HG03045 (cell line): ENCODE results near the gene ADD3.

ENCODE experiments used
- ATAC-seq: cut with Tn5 transposase; IDR thresholded peaks from one replicate; pipeline ENCODE4 v1.9.1; 2021; ENCODE audit warnings: mild to moderate bottlenecking, moderate library complexity; ENCODE audit not compliant: unreplicated experiment

ADD3 gene

DNA sequence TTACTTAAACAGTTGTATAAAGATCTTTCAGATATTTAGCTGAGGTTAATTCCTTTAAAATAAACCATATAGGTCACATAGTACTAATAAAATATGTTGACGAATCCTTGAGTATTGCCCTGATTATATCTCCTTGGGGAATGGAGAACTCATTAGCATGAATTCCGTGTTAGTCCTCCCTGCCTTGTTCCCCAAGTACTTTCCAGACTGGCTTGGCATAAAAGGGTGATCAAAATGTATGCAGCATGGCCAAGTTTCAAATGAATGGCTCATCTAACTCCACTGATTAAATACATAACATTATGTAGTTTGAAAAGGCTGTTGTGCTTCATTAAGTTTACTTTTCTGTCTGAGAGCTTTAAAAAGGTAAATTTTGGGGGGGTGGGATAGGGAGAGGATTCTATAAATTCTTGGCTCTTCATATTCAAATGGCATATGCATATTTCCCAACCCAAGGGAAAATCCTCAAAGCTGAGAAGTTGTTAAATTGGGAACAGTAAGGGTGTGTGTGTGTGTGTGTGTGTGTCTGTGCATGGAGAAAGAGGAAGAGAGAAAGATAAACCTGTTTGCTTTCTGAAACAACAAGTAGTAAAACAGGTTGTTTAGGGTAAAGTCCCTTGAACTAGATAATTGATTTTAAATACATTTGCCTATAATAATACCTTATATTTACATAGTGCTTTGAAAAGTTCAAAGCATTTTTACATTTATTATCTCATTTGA lies 4.8 kb upstream of the ADD3 start:
- ATAC-seq, result no peak

DNA sequence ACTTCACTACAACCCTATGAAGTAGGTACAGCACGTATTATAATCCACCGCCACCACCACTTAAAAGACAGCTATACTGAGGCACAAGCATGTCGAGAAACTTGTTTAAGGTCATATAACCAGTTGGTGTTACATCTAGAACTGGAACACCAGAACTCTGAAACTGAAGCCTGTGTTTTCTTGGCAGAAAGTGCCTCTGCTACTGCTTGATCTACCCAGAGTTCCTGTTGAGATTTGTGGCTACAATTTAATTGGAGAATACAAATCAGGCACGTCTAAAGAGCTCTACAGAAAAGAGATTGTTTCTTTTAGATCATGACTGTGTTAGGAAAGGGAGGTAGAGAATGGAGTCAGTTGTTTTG lies 4.3 kb upstream of the ADD3 start:
- no peak for ATAC-seq

DNA sequence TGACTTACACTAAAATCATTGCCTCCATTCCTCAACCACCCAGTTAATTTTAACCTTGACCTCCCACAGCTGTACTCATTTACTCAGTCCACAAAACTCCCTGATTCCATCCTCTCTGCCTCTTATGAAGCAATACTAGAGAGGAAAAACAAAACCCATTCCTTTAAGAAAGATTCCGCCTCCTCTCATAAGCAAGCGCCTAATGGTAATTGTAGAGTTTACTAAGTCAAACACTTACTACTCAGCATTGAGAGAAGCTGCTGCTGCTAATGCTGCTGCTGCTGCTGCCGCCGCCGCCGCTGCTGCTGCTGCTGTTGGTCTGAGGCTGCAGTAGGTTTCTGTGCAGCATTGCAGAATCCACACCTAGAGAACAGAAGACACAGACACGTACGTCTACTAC lies 2.1 kb upstream of the ADD3 start:
- ATAC-seq, result no peak

DNA sequence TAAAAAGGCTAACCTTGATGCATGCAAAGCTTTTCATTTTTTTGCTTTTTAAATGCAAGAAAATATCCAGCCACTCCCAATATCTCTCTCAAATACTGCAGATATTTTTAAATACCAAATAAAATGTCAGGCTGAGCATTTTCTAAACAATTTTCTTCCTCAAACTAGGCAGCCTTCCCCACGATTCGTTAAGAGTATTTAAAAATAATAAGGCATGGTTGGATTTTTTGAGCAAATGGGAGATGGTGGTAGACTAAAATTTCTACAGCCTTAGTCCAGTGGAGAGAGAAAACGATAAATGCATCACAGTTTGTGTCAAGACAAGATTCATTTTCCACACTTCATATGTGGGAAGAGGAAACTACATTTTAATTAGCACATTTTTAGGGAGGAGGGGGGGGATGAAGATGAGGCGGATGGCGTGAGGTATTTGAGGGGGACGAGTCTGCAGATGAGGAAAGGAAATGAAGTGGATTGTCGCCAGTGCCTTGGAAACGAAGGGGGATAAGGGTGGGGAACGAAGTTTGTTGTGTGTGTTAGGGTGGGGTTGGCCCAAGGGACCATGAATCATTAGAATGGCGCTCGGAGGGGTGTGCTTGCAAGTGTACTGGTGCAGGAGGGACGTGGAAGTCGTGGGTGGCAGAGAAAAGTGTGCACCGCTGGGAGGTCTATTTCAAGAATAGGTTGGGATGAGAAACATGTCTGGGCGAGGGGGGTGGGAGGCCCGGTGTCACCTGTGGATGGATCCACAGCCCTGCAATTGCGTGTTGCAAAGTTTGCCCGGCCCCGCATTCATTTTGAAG lies 1.2 kb upstream of the ADD3 start:
- no peak for ATAC-seq

DNA sequence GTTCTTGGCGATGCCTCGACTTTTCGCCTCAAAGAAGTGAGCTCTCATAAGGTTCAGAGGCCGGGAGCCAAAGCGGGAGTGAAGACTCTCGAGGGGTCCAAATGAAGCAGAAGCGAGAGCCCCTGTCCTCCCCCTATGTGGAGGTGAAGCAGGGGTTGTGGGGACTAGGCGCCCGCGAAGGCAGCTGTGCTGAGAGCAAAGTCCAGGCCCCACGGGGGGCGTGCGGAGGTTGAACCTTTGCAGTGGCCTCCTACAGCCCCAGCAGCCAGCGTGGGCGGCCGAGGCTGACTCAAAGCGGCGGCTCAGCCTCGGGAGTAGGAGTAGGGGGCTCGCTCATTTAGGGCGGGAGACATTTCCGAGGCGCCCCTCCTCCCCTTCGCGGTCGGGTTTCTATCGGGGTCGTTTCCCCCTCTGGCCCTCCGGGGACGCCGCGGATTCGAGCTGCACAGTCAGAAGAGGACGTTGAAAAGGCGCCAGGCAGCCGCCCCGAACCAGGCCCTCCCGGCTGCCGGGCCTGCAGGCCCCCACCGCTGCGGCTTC lies 553 bp upstream of the ADD3 start:
- ATAC-seq, result peak; percentile 44

DNA sequence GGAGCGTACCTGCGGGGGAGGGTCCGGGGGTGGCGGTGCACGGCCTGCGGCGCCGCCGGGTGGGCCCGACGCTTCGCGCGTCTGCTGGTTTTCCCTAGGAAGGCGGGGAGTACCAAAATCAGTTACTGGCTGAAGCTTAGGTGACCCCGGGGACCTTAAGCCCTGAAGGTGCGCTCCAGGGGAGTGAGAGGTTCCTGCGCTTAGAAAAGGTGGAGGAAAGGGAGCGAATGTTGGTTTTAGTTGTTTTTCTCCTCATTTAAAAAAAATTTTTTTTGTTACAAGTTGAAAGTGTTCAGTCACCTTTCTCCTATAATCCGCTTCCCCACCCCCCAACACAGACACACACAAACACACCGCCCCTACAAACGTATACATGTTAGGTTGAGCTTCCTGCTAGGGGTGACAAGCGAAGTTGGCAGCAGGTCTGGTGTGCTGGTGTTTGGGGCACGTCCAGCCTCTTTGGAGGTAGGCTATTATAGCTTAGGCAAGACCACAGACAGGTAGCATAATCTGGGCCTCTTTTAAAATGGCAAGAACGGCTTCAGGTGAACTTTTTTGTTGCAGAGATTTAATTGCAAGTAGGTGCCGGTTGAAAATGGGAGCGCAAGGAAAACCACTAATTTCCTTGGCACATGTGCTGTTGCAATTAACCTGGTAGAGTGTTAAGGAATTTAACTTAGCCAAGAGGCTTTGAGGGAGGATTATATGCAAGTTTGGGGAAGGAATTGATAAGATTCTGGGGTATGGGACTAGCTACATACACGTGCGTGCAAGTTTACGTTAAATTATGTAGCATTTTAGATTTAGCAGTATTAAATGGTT lies 945 bp downstream of the ADD3 start:
- no peak for ATAC-seq

DNA sequence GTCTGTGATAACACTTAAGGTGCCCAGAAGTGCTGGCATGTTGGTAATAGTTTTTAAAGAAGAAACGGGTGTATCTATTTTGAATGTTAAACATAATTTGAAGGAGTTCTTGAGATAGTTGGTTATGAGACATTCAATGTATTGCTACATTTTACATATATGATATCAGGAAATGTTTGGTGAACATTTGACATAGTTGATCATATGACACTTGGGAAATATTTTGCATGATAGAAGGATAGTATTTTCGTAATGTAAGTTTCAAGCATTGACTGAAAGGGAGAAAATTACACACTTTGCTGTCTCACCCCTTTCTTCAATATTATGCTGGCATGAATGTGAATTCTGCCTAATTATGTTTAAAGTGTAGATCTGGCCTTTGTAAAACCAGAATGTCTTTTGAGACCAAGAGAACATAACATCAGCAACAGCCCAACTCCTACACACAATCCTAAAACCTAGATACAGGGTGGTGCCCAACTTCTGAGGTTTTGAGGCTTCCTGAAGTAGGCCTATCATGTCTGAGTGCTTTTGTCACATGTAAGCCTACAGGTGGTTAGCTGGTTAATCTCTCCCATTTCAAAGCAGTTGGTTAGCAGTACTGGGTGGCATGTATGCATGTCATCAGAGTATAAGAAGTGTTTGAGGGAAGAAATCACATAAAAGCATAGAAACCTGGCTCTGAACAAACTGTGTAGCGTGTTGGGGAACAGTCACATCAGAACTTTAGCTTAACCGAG lies 2.1 kb downstream of the ADD3 start:
- ATAC-seq, result no peak

DNA sequence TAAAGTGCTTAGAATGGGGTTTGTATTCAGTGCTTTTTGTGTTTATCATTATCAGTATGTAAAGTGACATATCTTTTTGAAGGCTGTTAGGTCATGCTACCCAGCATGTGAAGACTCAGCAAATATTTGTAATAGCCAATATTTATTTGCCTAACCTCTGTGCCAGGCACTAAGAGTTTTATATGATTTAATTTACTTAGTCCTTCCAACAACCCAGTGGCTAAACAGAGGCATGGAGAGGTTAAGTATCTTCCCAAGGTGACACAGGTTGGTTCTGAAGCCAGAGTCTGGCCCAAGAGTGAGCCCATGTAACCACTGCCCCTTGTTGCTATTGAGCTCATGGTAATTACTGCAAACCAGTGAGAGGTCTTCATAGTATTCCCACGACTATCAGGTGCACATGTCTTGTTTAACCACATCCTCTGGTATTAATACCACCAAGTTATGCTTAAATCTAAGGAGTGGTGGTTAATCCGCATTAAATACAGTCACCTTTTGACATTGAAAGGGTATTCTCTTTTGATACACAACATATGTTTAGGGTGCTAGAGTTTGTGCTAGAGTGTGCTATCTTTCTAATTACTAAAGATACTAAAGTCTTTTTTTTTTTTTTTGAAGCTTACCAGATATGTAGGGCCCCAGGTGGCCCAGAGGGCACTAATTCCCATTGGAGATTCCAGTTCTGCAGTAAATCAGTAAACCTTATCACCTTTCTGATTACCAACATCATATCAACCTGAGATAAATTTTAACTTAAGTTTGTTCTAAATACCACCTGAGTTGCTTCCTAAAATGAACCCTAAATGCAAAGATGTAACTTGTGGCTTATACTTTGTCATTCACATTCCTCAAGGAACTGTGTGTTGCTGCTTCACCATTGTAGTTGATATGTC lies 2.9 kb downstream of the ADD3 start:
- ATAC-seq, result no peak

DNA sequence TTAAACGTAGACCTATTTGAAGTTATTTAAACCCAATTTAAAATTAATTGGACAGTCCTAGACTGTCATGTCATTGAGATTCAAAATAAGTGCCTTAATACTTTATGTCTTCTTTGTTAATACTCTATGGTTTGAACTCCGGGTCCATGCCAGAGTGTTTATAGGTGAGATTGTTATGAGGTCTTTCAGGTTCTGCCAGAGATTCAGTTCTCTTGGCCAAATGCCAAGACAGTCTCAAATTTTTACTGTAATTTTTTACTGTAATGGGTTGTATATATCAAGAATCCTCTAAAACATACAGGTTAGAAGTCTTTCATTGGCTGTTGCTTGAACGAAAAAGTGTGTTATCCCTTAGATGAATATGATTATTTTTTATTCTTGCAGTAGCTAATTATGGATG lies 3.9 kb downstream of the ADD3 start:
- ATAC-seq, result no peak

DNA sequence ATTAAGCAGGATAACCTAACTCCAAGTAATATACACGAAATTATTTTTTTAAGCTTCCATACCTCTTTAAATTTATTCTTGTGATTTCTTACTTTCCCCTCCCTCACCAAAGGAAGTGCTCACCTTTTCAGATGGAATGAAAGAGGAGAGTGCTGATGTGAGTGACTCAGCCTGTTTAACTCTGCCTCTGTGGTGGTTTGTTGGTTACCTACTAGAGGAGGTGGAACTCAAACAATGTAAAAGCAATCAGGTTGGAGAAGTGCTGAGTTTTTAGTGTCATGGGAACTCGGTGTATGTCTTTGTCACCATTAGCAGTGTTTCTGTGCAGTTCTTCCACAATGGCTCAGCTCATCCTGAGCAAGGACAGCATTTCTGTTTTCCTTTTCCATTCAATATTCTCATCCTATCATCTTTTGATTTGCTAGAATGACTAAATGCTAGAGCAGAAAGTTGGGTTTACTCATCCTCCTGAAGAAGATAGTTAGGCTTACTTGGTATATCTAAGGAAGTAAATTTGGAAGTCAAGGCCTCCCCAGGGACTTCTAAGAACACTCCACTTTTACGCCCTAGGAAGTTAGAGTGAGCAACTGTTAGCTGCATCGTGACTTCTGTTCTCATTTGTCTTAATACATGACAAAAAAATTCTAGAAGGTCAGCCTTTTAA lies 6.0 kb downstream of the ADD3 start:
- ATAC-seq, result no peak

DNA sequence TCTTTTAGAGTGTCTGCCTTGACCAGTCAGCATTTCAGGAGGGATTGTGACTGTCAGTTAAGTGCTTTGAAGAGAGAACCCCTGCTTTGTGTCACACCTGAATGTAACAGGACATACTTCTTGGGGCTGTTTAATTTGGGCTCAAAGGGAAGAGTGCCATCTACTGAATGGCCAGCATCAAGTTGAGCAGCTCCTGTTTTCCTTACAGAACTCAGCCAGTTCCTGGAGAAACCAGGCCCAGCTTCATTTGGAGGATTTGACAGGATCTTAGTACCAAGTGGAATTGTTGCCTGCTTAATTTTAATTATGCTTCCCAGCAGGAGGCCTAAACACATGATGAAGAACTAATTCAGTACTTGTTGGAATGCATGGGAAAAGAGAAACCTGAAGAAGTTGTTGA lies 8.3 kb downstream of the ADD3 start:
- no peak for ATAC-seq

DNA sequence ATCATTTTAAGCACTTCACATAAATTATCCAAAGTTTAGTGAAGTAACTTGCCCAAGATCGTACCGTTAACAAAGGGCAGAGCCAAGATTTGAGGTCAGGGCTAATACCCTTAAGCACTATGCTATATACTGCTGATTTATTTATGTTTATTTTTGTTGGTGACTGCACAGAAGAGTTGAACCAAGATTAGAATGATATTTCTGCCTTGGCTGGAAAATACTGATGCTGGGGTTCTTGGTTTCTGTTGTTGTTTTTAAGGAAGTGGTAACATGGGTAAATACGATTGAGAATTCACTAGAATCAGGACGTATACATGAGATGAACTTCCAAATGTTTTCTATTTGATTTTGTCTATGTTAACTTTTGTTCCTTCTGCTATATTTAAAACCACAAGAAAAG lies 9.3 kb downstream of the ADD3 start:
- no peak for ATAC-seq

DNA sequence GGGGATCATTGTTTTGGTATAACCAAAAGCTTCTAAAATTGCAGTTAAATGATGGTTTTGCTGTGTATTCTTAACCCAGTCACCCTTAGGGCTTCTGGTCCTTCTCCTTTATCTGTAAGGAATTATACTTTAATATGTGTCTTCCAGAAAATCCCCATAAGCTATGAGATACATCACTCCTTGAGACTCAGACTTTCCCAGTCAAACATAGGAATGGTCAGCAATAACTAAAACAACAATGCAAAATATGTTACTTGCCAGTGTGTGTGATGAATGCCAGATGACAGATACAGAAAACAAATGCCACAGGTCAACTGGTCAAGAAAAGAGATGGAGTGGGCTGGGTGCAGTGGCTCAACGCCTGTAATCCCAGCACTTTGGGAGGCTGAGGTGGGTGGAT lies 10.1 kb downstream of the ADD3 start:
- ATAC-seq, result no peak

DNA sequence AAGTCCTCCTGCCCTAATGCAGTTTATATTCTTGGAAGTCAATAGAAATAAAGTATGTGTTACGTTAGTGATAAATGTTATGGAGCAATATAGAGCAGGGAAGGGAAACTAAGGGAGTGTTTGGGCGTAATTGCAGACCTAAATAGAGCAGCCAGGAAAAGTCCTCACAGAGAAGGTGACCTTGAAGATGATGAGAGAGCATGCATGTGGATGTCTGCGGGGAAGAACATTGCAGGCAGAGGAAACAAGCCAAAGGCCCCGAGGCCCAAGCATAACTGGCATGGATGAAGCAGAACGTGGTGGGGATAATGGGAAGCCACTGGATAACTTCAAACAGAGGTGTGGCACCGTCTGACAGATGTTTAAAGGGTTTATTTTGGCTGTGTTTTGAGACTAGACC lies 12.5 kb downstream of the ADD3 start:
- no peak for ATAC-seq

DNA sequence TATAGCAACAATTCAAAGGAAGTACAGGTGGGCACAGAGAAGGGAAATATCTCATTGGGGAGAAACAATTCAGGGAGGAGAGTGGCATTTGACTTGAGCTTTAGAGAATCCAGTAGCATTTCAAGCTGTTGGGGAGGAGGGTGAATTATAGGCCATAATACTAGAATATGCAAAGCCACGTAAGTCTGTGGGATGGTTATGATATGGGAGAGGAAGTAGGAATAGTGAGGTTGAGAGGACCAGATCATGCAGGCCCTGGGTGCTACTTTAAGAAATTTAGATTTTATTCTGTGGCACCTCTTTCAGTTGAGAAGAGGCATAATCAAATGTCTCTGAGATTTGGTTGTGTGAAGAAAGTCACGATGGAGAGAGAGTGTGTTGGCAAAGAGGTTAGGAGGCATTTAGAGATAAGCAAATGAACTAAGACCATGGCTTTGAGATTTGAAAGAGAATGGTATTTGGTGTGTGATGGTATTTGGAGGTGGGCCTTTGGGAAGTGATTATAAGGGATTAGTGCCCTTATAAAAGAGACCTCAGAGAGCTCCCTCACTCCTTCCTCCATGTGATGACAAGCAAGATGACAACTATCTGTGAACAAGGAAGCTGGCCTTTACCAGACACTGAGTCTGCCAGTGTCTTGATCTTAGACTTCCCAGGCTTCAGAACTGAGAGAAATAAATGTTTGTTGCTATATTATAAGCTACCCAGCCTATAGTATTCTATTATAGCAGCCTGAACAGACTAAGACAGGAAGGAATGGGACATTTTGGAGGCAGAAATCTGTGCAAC lies 15.1 kb downstream of the ADD3 start:
- no peak for ATAC-seq

DNA sequence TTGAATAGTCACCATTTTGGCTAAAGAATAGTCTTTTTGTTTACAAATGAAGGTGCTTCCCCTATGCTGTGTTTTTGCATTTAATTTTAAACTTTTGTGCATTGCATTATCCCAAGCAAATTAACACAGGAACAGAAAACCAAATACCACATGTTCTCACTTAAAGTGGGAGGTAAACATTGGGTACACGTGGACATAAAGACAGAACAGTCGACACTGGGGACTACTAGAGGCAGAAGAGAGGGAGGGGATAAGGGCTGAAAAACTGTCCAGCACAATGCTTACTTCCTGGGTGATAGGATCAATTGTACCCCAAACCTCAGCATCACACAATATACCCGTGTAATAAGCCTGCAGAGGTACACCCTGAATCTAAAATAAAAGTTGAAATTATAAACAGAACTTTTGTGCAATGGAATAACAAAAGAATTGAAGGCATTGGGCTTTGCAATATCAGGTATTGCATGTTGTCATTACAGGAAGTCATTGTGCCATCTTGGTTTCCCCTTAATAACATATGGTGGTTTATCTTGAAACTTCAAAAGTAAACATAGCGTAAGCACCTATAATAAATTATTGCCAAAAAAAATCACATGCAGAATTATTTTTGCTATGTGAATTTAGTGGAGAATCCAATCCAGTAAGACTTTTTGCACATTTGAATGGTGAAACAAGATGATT lies 16.1 kb downstream of the ADD3 start:
- ATAC-seq, result no peak

DNA sequence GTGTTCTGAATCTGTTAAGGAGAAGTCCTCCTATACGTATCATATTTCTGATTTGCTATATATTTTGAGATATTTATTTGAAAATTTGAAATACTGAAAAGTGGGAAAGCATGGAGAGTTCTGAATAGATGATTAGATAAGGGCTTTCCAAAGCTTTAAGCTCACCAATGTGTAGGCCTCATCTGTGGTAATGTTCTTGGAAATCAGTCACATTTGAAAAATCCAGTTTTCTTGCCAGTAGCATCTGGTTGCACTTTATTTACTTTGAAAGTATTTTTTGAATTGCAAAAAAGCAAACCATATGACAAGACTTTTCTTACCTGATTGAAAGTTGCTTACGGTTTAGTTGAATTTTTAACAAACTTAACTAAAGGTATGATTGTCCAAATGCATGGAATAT lies 21.7 kb downstream of the ADD3 start:
- no peak for ATAC-seq
